HEK293T (cell line): ENCODE data around the gene ADTRP.

ENCODE experiments used
- BHLHE40 ChIP-seq: fragments of 450-650 bp; IDR thresholded peaks from 2 replicates; pipeline ENCODE4 v1.6.1; 2016; ENCODE audit warnings: mild to moderate bottlenecking, moderate library complexity, borderline replicate concordance
- CTBP1 ChIP-seq: fragments of 450-650 bp; IDR thresholded peaks from 2 replicates; pipeline ENCODE4 v1.6.1; 2016; ENCODE audit warnings: borderline replicate concordance
- FOXA1 ChIP-seq: fragments of 450-650 bp; IDR thresholded peaks from 2 replicates; pipeline ENCODE4 v1.6.1; 2016; ENCODE audit warnings: mild to moderate bottlenecking
- FOXK2 ChIP-seq: fragments of 450-650 bp; IDR thresholded peaks from 2 replicates; pipeline ENCODE4 v1.6.1; 2016; ENCODE audit warnings: mild to moderate bottlenecking
- FOXM1 ChIP-seq: fragments of 450-650 bp; IDR thresholded peaks from 2 replicates; pipeline ENCODE4 v1.6.1; 2017; ENCODE audit warnings: mild to moderate bottlenecking, borderline replicate concordance
- HDGF ChIP-seq: fragments of 450-650 bp; IDR thresholded peaks from 2 replicates; pipeline ENCODE4 v1.6.1; 2017; ENCODE audit warnings: antibody characterized with exemption, borderline replicate concordance
- LEF1 ChIP-seq: fragments of 450-650 bp; IDR thresholded peaks from 2 replicates; pipeline ENCODE4 v1.6.1; 2017; ENCODE audit warnings: mild to moderate bottlenecking, borderline replicate concordance
- NFRKB ChIP-seq: fragments of 450-650 bp; IDR thresholded peaks from 2 replicates; pipeline ENCODE4 v1.6.1; 2016; ENCODE audit warnings: mild to moderate bottlenecking, moderate library complexity
- SP1 ChIP-seq: fragments of 450-650 bp; IDR thresholded peaks from 2 replicates; pipeline ENCODE4 v1.6.1; 2017
- SUZ12 ChIP-seq: fragments of 450-650 bp; IDR thresholded peaks from 2 replicates; pipeline ENCODE4 v1.6.1; 2016; ENCODE audit warnings: mild to moderate bottlenecking
- TARDBP ChIP-seq: fragments of 450-650 bp; IDR thresholded peaks from 2 replicates; pipeline ENCODE4 v1.6.1; 2016
- TF ChIP-seq, protein P1 (sequence below): fragments of 450-650 bp; IDR thresholded peaks from 2 replicates; pipeline ENCODE4 v1.6.1; 2016

DNA sequence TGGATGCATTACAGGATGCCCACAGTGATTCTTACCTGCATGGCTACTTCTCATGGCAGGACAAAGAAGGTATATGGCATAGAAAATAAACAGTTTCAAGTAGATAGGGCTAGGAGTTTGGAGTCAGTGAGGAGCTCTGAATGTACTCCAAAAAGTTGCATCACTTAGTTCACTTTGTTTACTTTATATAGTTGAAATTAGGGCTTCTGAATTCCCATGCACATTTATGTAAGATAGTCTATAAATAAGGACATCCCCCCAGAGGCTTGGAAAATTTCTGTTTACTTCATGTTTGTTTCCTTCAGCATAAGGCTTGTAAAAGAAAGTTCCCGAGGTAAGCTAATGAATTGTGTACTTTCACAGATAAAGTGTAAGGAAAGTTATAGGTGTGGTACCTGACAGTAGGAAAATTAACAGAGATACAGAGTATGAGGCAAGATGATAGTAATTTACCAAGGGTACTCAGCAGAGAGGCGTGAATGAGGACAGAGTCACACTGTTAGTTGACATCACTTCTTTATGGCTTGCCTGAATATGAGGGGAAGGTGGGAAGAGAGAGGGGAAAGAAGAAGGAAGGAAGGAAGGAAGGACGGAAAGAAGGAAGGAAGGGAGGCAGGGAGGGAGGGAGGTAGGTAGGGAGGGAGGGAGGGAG lies 51.1 kb downstream of the ADTRP start:
- TF ChIP-seq NFRKB (no peak), BHLHE40 (no peak), FOXA1 (no peak), FOXK2 (no peak), SP1 (no peak), CTBP1 (no peak), FOXM1 (no peak), LEF1 (no peak), HDGF (no peak), TARDBP (no peak), SUZ12 (no peak)
- TF ChIP-seq, protein P1, sequence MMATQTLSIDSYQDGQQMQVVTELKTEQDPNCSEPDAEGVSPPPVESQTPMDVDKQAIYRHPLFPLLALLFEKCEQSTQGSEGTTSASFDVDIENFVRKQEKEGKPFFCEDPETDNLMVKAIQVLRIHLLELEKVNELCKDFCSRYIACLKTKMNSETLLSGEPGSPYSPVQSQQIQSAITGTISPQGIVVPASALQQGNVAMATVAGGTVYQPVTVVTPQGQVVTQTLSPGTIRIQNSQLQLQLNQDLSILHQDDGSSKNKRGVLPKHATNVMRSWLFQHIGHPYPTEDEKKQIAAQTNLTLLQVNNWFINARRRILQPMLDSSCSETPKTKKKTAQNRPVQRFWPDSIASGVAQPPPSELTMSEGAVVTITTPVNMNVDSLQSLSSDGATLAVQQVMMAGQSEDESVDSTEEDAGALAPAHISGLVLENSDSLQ: no peak
